K562 (cell line): ENCODE measurements around the gene SMARCD2. TPM values are rescaled to one million over a fixed set of nuclear protein-coding genes. Genes with fewer than 3 reads are reported as not detected.

Experiments used
- ATAC-seq: fragments of 200-7000 bp; cut with Tn5 transposase; 3 replicates; pipeline ENCODE4 v1.9.1; 2020; ENCODE audit warnings: moderate library complexity
- Bru-seq: library from RNA; stranded (reverse); fragments of 400-500 nt; gene quantifications from one replicate; lab custom pipeline; 2021; lab: Mats Ljungman, UMichigan
- BruChase-seq, 2 experiments: library from RNA; stranded (reverse); fragments of 400-500 nt; gene quantifications; one replicate each; lab custom pipeline; 2021; lab: Mats Ljungman, UMichigan
- BruUV-seq: library from RNA; stranded (reverse); fragments of 400-500 nt; replicated peaks from 2 replicates; lab custom pipeline; 2021; lab: Mats Ljungman, UMichigan
- CTCF ChIA-PET: fragments of 300-600 bp; formaldehyde crosslinking; extraction: SDS; loops from one replicate; lab custom pipeline; 2021; ENCODE audit warnings: low intra/inter-chr PET ratio; lab: Yijun Ruan, JAX
- POLR2A ChIA-PET: fragments of 300-600, 350-650 bp; sonication (Branson Sonifier 250); formaldehyde crosslinking; extraction: SDS; loops from one replicate; lab custom pipeline; 2021; ENCODE audit warnings: antibody characterized with exemption, inconsistent platforms; lab: Yijun Ruan, JAX
- DNase-seq, 4 experiments: peaks; one replicate each; pipeline versions ENCODE4 v3.0.0 to v3.0.0-alpha.2; 2011 to 2018; ENCODE audit warnings: low spot score in 3 of 4, mixed read lengths in 3 of 4; ENCODE audit errors: extremely low read depth in 1 of 4
- FAIRE-seq: peaks from 2 replicates; lab custom pipeline; 2011; peaks lifted over from hg19 to GRCh38; lab: Jason Lieb, UNC
- H2AFZ ChIP-seq: 2 replicates; pipeline ENCODE4 v1.6.0; 2011; ENCODE audit warnings: low read depth, low read length, control low read depth, inconsistent platforms
- H3K27ac ChIP-seq: fragments of 200-600 bp; 3 replicates; pipeline ENCODE4 v1.8.0; 2011; ENCODE audit warnings: low read depth, mild to moderate bottlenecking, control low read depth, inconsistent platforms, low read length, moderate library complexity, mixed read lengths; ENCODE audit errors: extremely low read depth
- H3K27me3 ChIP-seq, 2 experiments: fragments of 300-600 bp in 1 of 2; 2 replicates in 1 of 2; 3 replicates in 1 of 2; pipeline versions ENCODE4 v1.6.0 to v1.8.0; 2011; ENCODE audit warnings: inconsistent platforms in 2 of 2, low read length in 2 of 2, mild to moderate bottlenecking in 1 of 2, mixed read lengths in 1 of 2, moderate library complexity in 1 of 2; ENCODE audit not compliant: control insufficient read depth in 2 of 2, insufficient read depth in 2 of 2
- H3K36me3 ChIP-seq: fragments of 300-600 bp; 3 replicates; pipeline ENCODE4 v1.8.0; 2011; ENCODE audit warnings: mild to moderate bottlenecking, low read length, inconsistent platforms; ENCODE audit not compliant: control insufficient read depth, insufficient read depth
- H3K4me1 ChIP-seq, 2 experiments: fragments of 200-600 bp in 1 of 2; replicated peaks in 1 of 2; 2 replicates in 1 of 2; 3 replicates in 1 of 2; pipeline versions ENCODE4 v1.5.1 to v1.8.0; 2011; ENCODE audit warnings: inconsistent platforms in 2 of 2, low read length in 2 of 2, mild to moderate bottlenecking in 1 of 2, mixed read lengths in 1 of 2, moderate library complexity in 1 of 2; ENCODE audit not compliant: control insufficient read depth in 2 of 2, insufficient read depth in 2 of 2
- H3K4me2 ChIP-seq: 2 replicates; pipeline ENCODE4 v1.6.1; 2011; ENCODE audit warnings: low read length, control low read depth, inconsistent platforms, mixed read lengths; ENCODE audit not compliant: insufficient read depth
- H3K4me3 ChIP-seq: fragments of 200-600 bp; sonication (generic), shearing (Covaris generic); 2 replicates; pipeline ENCODE4 v1.5.1; 2016; ENCODE audit warnings: control low read depth, inconsistent platforms
- H3K79me2 ChIP-seq: fragments of 200-600 bp; 3 replicates; pipeline ENCODE4 v1.8.0; 2011; ENCODE audit warnings: low read length, inconsistent platforms; ENCODE audit not compliant: control insufficient read depth, insufficient read depth
- H3K9ac ChIP-seq, 2 experiments: 2 replicates each; pipeline versions ENCODE4 v1.6.0 to v1.6.1; 2011; ENCODE audit warnings: low read depth in 2 of 2, low read length in 2 of 2, control low read depth in 1 of 2, inconsistent platforms in 1 of 2, mild to moderate bottlenecking in 1 of 2, mixed read lengths in 1 of 2; ENCODE audit not compliant: insufficient read depth in 1 of 2
- H3K9me1 ChIP-seq: one replicate; pipeline ENCODE4 v1.6.0; 2011; ENCODE audit warnings: inconsistent platforms, mild to moderate bottlenecking, low read length, moderate library complexity; ENCODE audit not compliant: control insufficient read depth, insufficient read depth
- H3K9me3 ChIP-seq: replicated peaks from 2 replicates; pipeline ENCODE4 v1.5.1; 2011; ENCODE audit warnings: low read depth, low read length, inconsistent platforms; ENCODE audit not compliant: control insufficient read depth, insufficient read depth
- H4K20me1 ChIP-seq: replicated peaks from 2 replicates; pipeline ENCODE4 v1.6.1; 2011; ENCODE audit warnings: low read length, inconsistent platforms, mixed read lengths; ENCODE audit not compliant: control insufficient read depth, insufficient read depth
- DPF2 ChIP-seq: fragments of 450-650 bp; IDR thresholded peaks from 2 replicates; pipeline ENCODE4 v1.6.1; 2016
- ELF4 ChIP-seq: fragments of 450-650 bp; formaldehyde crosslinking; IDR thresholded peaks from 2 replicates; pipeline ENCODE4 v1.4.0; 2022; ENCODE audit warnings: missing genetic modification characterization
- HDAC1 ChIP-seq, 2 experiments: fragments of 450-650 bp; IDR thresholded peaks; 2 replicates each; pipeline ENCODE4 v1.6.1; 2016 to 2017; ENCODE audit warnings: inconsistent platforms in 1 of 2, mild to moderate bottlenecking in 1 of 2, moderate library complexity in 1 of 2
- HNRNPLL ChIP-seq: fragments of 200-400 bp; formaldehyde crosslinking; IDR thresholded peaks from 2 replicates; pipeline ENCODE4 v1.6.1; 2017; ENCODE audit warnings: low read length, low read depth, mild to moderate bottlenecking; ENCODE audit not compliant: poor library complexity, severe bottlenecking
- MCM5 ChIP-seq: fragments of 450-650 bp; IDR thresholded peaks from 2 replicates; pipeline ENCODE4 v1.6.1; 2016; ENCODE audit warnings: low read depth
- PHB2 ChIP-seq: fragments of 450-650 bp; IDR thresholded peaks from 2 replicates; pipeline ENCODE4 v1.6.1; 2017; ENCODE audit warnings: low read depth
- POLR2AphosphoS5 ChIP-seq: IDR thresholded peaks from 2 replicates; pipeline ENCODE4 v1.6.1; 2011; ENCODE audit warnings: mild to moderate bottlenecking, low read depth, low read length, moderate library complexity; ENCODE audit not compliant: control insufficient read depth, insufficient read depth
- POLR2H ChIP-seq: IDR thresholded peaks from 2 replicates; pipeline ENCODE4 v1.6.1; 2016; ENCODE audit warnings: missing genetic modification characterization, low read depth, mild to moderate bottlenecking, control low read depth, missing compliant biosample characterization, moderate library complexity
- PURB ChIP-seq: sonication (generic); formaldehyde crosslinking; IDR thresholded peaks from 2 replicates; pipeline ENCODE4 v1.9.0; 2021; ENCODE audit warnings: low read depth, mild to moderate bottlenecking, missing genetic modification reagents
- RFX1 ChIP-seq: fragments of 450-650 bp; IDR thresholded peaks from 2 replicates; pipeline ENCODE4 v1.6.1; 2016; ENCODE audit warnings: mild to moderate bottlenecking, moderate library complexity
- RHOXF2B ChIP-seq: fragments of 250-450 bp; sonication (Bioruptor Pico); conservative IDR thresholded peaks from 2 replicates; pipeline ENCODE4 v1.5.1; 2021
- ZBTB7A ChIP-seq: IDR thresholded peaks from 2 replicates; pipeline ENCODE4 v1.6.1; 2011; ENCODE audit warnings: low read depth, mild to moderate bottlenecking, low read length, moderate library complexity, borderline replicate concordance; ENCODE audit not compliant: control insufficient read depth
- ZNF24 ChIP-seq: fragments of 450-650 bp; IDR thresholded peaks from 2 replicates; pipeline ENCODE4 v1.6.1; 2016
- ZNF253 ChIP-seq: fragments of 250-450 bp; sonication (Bioruptor Pico); conservative IDR thresholded peaks from 2 replicates; pipeline ENCODE4 v1.6.1; 2021; ENCODE audit warnings: mild to moderate bottlenecking
- ZNF668 ChIP-seq: fragments of 250-450 bp; sonication (Bioruptor Pico); IDR thresholded peaks from 2 replicates; pipeline ENCODE4 v1.8.0; 2022; ENCODE audit warnings: mild to moderate bottlenecking, inconsistent platforms
- WGBS: fragments of 100-300 bp; shearing (Covaris generic); methylation state at CpG from one replicate; pipeline ENCODE4 v1.1.6; 2016; ENCODE audit warnings: low coverage, mixed read lengths; ENCODE audit not compliant: insufficient coverage; ENCODE audit errors: missing lambda C conversion rate; 5-methylcytosine and 5-hydroxymethylcytosine counted together
- in situ Hi-C: fragments of 300-500 bp; cut with MboI; formaldehyde crosslinking; loops from 4 replicates; pipeline ENCODE4 v1.15.0; 2018; ENCODE audit warnings: inconsistent platforms, mixed read lengths
- intact Hi-C: fragments of 100-400 bp; cut with micrococcal nuclease; formaldehyde crosslinking; loops from 2 replicates; pipeline ENCODE4 v1.14.2; 2022
- long read RNA-seq, 3 experiments: library from polyadenylated mRNA in 2 of 3; library from RNA in 1 of 3; unstranded in 2 of 3; stranded (forward) in 1 of 3; transcript quantifications; one replicate each; pipeline ENCODE4 v2.0.0, GENCODE V29; 2019 to 2022
- polyA minus RNA-seq, 3 experiments: library from RNA; depleted of rRNA, polyadenylated mRNA; stranded (reverse); fragments of >200 nt; gene quantifications; 2 replicates each; pipeline ENCODE4 v1.2.3, GENCODE V29; 2011
- polyA plus RNA-seq, 8 experiments: library from polyadenylated mRNA; depleted of rRNA in 4 of 8; stranded (reverse) in 5 of 8; unstranded in 3 of 8; fragments of >200 nt; fragmentation: Nextera tagmentation in 2 of 8; fragmentation: Illumina TruSeq in 1 of 8; extraction: Ambion mirVana in 2 of 8; extraction: Trizol in 1 of 8; gene quantifications; 2 replicates each; pipeline versions ENCODE4 v1.2.1 to v1.2.3, GENCODE V29; 2011 to 2014; ENCODE audit warnings: inconsistent platforms in 1 of 8, missing spikeins in 1 of 8
- total RNA-seq, 7 experiments: library from RNA; depleted of rRNA in 6 of 7; stranded (reverse); fragments of >200 nt in 6 of 7; fragmentation: Illumina TruSeq in 2 of 7; extraction: Trizol in 2 of 7; gene quantifications; 2 replicates each; pipeline versions ENCODE4 v1.2.1 to v1.2.3, GENCODE V29; 2011 to 2021; ENCODE audit warnings: low replicate concordance in 1 of 7

SMARCD2 gene
- total RNA-seq (2011; cell fraction: chromatin; rRNA removed; ENCODE audit: low replicate concordance): 74.3 and 178 TPM in 2 replicates
- total RNA-seq (2011; cell fraction: nucleolus; rRNA removed): 107 and 112 TPM in 2 replicates
- total RNA-seq (2011; cell fraction: nucleoplasm; rRNA removed): 75.0 and 77.1 TPM in 2 replicates
- 114 and 126 TPM in 2 replicates for total RNA-seq (2014; rRNA removed)
- 62.5 and 73.1 TPM in 2 replicates for total RNA-seq (2014; rRNA removed; fragmentation: Illumina TruSeq; extraction: Trizol)
- total RNA-seq (2015; rRNA removed; fragmentation: Illumina TruSeq; extraction: Trizol): 90.3 and 91.1 TPM in 2 replicates
- 92.0 and 101 TPM in 2 replicates for total RNA-seq (2021)
- polyA plus RNA-seq (2011; rRNA removed): 86.3 and 101 TPM in 2 replicates
- 87.5 and 128 TPM in 2 replicates for polyA plus RNA-seq (2011; cell fraction: cytosol; rRNA removed)
- polyA plus RNA-seq (2011; cell fraction: nucleus; rRNA removed): 135 and 148 TPM in 2 replicates
- polyA plus RNA-seq (2012): 75.4 and 102 TPM in 2 replicates
- 94.8 and 110 TPM in 2 replicates for polyA plus RNA-seq (2014; fragmentation: Illumina TruSeq; extraction: Trizol)
- 1 to 10 TPM; 1.7 to 5.7 TPM for polyA plus RNA-seq (2014; fragmentation: Nextera tagmentation; extraction: Ambion mirVana)
- 84.2 and 95.7 TPM in 2 replicates for polyA plus RNA-seq (2014; rRNA removed)
- 54.4 and 63.4 TPM in 2 replicates for polyA minus RNA-seq (2011; rRNA and poly(A)+ RNA removed)
- 50.4 and 64.0 TPM in 2 replicates for polyA minus RNA-seq (2011; cell fraction: cytosol; rRNA and poly(A)+ RNA removed)
- polyA minus RNA-seq (2011; cell fraction: nucleus; rRNA and poly(A)+ RNA removed): 50.4 and 59.0 TPM in 2 replicates
- Bru-seq, nascent RNA: percentile 80 among the genes with signal in this experiment
- percentile 73 among the genes with signal in this experiment for BruChase-seq, experiment 1, labeled RNA remaining after a 2-hour chase
- BruChase-seq, experiment 2, labeled RNA remaining after a 6-hour chase: percentile 79 among the genes with signal in this experiment
- long read RNA-seq, experiment 1, transcript SMARCD2-203 (13 exons, 2,716 nt): major isoform, 278 of 397 reads
- long read RNA-seq, experiment 1, partial matches to known transcripts: 63 of 397 reads
- long read RNA-seq, experiment 1, other reads (novel, unspliced or antisense): 55 of 397 reads
- long read RNA-seq, experiment 2, transcript SMARCD2-203 (13 exons, 2,716 nt): major isoform, 66 of 114 reads
- long read RNA-seq, experiment 2, partial matches to known transcripts: 21 of 114 reads
- long read RNA-seq, experiment 2, other reads (novel, unspliced or antisense): 26 of 114 reads
- long read RNA-seq, experiment 3, partial matches to known transcripts: 3 of 8 reads
- long read RNA-seq, experiment 3, other reads (novel, unspliced or antisense): 1 of 8 reads

DNA sequence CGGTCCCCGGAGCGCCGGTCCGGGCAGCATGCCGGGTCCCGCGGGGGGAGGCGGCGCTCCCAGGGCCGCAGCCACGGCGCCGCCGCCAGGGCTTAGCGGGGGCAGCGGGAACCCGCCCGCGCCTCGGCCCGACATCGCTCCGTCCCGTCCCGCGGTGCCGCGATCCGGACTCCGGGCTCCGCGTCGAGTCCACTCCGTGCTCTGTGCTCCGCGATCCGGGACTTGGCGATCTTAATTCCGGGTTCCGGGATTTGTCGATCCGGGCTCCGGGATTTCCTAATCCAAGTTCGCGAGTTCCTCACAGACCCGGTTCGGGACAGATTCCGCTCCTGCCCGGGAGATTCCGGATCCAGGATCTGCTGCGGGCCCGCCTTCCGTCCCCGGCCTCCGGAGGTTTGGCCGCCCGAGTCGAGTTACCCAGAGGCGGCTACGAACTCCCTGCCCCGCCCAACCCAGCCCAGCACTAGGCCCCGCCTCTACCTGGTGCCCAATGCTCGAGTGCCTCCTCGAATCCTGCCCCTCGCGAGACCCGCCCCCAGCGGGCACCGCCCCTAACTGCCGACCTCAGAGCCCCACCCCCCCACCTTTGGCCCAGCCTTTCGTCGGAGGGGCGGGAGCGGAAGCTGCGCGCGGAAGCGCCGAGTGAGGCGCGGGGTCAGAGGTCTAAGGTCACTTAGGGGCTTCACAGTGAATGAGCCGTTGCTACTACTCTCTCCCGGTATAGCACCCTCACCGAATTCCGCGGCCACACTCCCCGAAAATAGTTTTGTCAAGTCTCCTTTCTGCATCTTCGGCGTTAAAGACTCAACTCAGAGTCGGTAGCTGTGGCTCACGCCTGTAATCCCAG lies at the start of gene SMARCD2:
TSS of gene SMARCD2 (minus strand) at position 146 of the 847 bp plus-strand sequence. CDS start at position 135, 11 bp downstream.
- CTCF ChIA-PET: no interaction called here
- POLR2A ChIA-PET: interaction anchor here (0.8 to 5.8 kb wide), 7 partner anchors 10 to 168 kb away, joined by 3 to 66 read pairs (median 5); partner anchors contain the start of genes CCDC47, DDX42, FTSJ3 and PSMC5
- in situ Hi-C loops: loop anchor here (25.0 kb wide), 1 partner anchor 405 kb away; the partner anchor contains the start of gene CYB561
- peak; percentile 94 to 99 (median 96) for DNase-seq
- Histone ChIP-seq H3K27ac (peak within 1 kb of the TSS; percentile 93), H3K79me2 (peaks cover 52% of the 10 kb centered on the region), H3K4me2 (peak within 1 kb of the TSS; percentile 96), H3K27me3 (no peaks in the 10 kb centered on the region), H3K9me1 (no peaks in the 10 kb centered on the region), H3K9me3 (no peaks in the 10 kb centered on the region), H3K4me3 (peak within 1 kb of the TSS; percentile 95), H2AFZ (peak within 1 kb of the TSS; percentile 82), H3K4me1 (peaks cover 23 to 45% of the 10 kb centered on the region in 2 experiments), H3K36me3 (peaks cover 19% of the 10 kb centered on the region; the same call in 1 of the 3 replicates), H3K9ac (peak within 1 kb of the TSS; percentile 93 to 98), H4K20me1 (no peaks in the 10 kb centered on the region)
- FAIRE-seq: peak; percentile 92
- BruUV-seq: no TSS peak
- under 1% methylated on average over 52 of the region's 92 CpGs for WGBS
- peak; percentile 90 for ATAC-seq
- intact Hi-C loops: loop anchor here (1.0 to 10.0 kb wide), 4 partner anchors 15 to 408 kb away; partner anchors contain the start of genes CCDC47, FTSJ3, MAP3K3 and PSMC5
- TF ChIP-seq HDAC1 (IDR thresholded peaks at IDR 0.05) (peak; percentile 59 to 71; a peak in 3 of 4 replicates), POLR2AphosphoS5 (no peak), ELF4 (CRISPR knock-in tag) (peak; percentile 87; the same call in 1 of the 2 replicates), POLR2H (no peak), ZNF253 (CRISPR knock-in tag) (no peak), RHOXF2B (CRISPR knock-in tag) (no peak), MCM5 (no peak), ZBTB7A (peak; percentile 98), PHB2 (peak; percentile 22; the same call in 1 of the 2 replicates), PURB (no peak), ZNF668 (no peak), ZNF24 (peak; percentile 75), DPF2 (peak; percentile 69; the same call in 1 of the 2 replicates), HNRNPLL (peak; percentile 54), RFX1 (no peak)
